ENCODE results near the gene APCDD1.
"Not testable (repeated sequence)": the region's sequence is repeated elsewhere in the genome, so short reads cannot be mapped to it uniquely, and the experiment has no call there.

The APCDD1 gene

GRCh38 chr18:10463096-10463495 is 8.7 kb downstream of the APCDD1 start:
- DNase-seq (ENCODE audit: low read depth) = no peak

- DNase-seq (ENCODE audit: low read depth) = no peak
Observed at GRCh38 chr18:10463741-10464140, 9.3 kb downstream of the APCDD1 start.

- DNase-seq (ENCODE audit: low read depth) = not testable (repeated sequence)
Observed at GRCh38 chr18:10464161-10464648, 9.8 kb downstream of the APCDD1 start.

- no peak for DNase-seq (ENCODE audit: low read depth)
Observed at GRCh38 chr18:10465174-10465939, 10.9 kb downstream of the APCDD1 start.

- no peak for DNase-seq (ENCODE audit: low read depth)
Observed at GRCh38 chr18:10470429-10470828, 16.0 kb downstream of the APCDD1 start.

GRCh38 chr18:10471574-10471973 is 17.1 kb downstream of the APCDD1 start:
- DNase-seq (ENCODE audit: low read depth) = no peak

- DNase-seq (ENCODE audit: low read depth) = no peak
Observed at GRCh38 chr18:10473132-10473531, 18.7 kb downstream of the APCDD1 start.

- no peak for DNase-seq (ENCODE audit: low read depth)
Observed at GRCh38 chr18:10474309-10474708, 19.9 kb downstream of the APCDD1 start.

GRCh38 chr18:10475276-10475653 is 20.8 kb downstream of the APCDD1 start:
- DNase-seq (ENCODE audit: low read depth) = no peak

- DNase-seq (ENCODE audit: low read depth) = no peak
Observed at GRCh38 chr18:10475654-10476291, 21.3 kb downstream of the APCDD1 start.

GRCh38 chr18:10476338-10476791 is 21.9 kb downstream of the APCDD1 start:
- no peak for DNase-seq (ENCODE audit: low read depth)

GRCh38 chr18:10477121-10477862 is 22.9 kb downstream of the APCDD1 start:
- DNase-seq (ENCODE audit: low read depth) = no peak

GRCh38 chr18:10477863-10478260 is 23.4 kb downstream of the APCDD1 start:
- no peak for DNase-seq (ENCODE audit: low read depth)

GRCh38 chr18:10481831-10482230 is 27.4 kb downstream of the APCDD1 start:
- DNase-seq (ENCODE audit: low read depth) = no peak

GRCh38 chr18:10482363-10482984 is 28.0 kb downstream of the APCDD1 start:
- no peak for DNase-seq (ENCODE audit: low read depth)

GRCh38 chr18:10482985-10483949 is 28.8 kb downstream of the APCDD1 start:
- no peak for DNase-seq (ENCODE audit: low read depth)

- DNase-seq (ENCODE audit: low read depth) = no peak
Observed at GRCh38 chr18:10485475-10485874, 31.0 kb downstream of the APCDD1 start.

- DNase-seq (ENCODE audit: low read depth) = no peak
Observed at GRCh38 chr18:10486362-10486761, 31.9 kb downstream of the APCDD1 start.

GRCh38 chr18:10487154-10487553 is 32.7 kb downstream of the APCDD1 start:
- no peak for DNase-seq (ENCODE audit: low read depth)

- DNase-seq (ENCODE audit: low read depth) = no peak
Observed at GRCh38 chr18:10488017-10488416, 33.6 kb downstream of the APCDD1 start.
